Nephron progenitor cell (in vitro differentiated cells): ENCODE data around the gene EFHC2.

Experiments
- DNase-seq: peaks from one replicate; pipeline ENCODE4 v3.0.0; 2021
- H3K27ac Mint-ChIP-seq: 2 replicates; pipeline ENCODE4 v1.8.0; 2021; ENCODE audit warnings: mild to moderate bottlenecking, moderate library complexity, mixed read lengths
- H3K27me3 Mint-ChIP-seq: 2 replicates; pipeline ENCODE4 v1.8.0; 2021; ENCODE audit warnings: mild to moderate bottlenecking, low read depth, mixed read lengths; ENCODE audit not compliant: poor library complexity
- H3K36me3 Mint-ChIP-seq: 2 replicates; pipeline ENCODE4 v1.8.0; 2021; ENCODE audit warnings: low read depth, mixed read lengths
- H3K4me1 Mint-ChIP-seq: 2 replicates; pipeline ENCODE4 v1.8.0; 2021; ENCODE audit warnings: mixed read lengths
- H3K4me3 Mint-ChIP-seq: 2 replicates; pipeline ENCODE4 v1.8.0; 2021; ENCODE audit warnings: mild to moderate bottlenecking, moderate library complexity, mixed read lengths
- H3K9me3 Mint-ChIP-seq: 2 replicates; pipeline ENCODE4 v1.8.0; 2021; ENCODE audit warnings: mild to moderate bottlenecking, moderate library complexity, mixed read lengths
- CTCF ChIP-seq: fragments of 200-600 bp; sonication (generic); IDR thresholded peaks from 2 replicates; pipeline ENCODE4 v1.5.0; 2021; ENCODE audit warnings: antibody characterized with exemption

Gene EFHC2

GRCh38 chrX:44143061-44143602, 200.3 kb downstream of the EFHC2 start:
- H3K4me1 Mint-ChIP-seq = no peaks in the 10 kb centered on the region

GRCh38 chrX:44130189-44130588, 213.3 kb downstream of the EFHC2 start:
- DNase-seq = no peak
- no peak for TF ChIP-seq CTCF
- no peaks in the 10 kb centered on the region for H3K4me1 Mint-ChIP-seq
- no peaks in the 10 kb centered on the region for H3K36me3 Mint-ChIP-seq
- H3K4me3 Mint-ChIP-seq = no peak overlapping the region
- peaks cover 22% of the 10 kb centered on the region for H3K9me3 Mint-ChIP-seq
- H3K27ac Mint-ChIP-seq = no peak overlapping the region
- H3K27me3 Mint-ChIP-seq = peaks cover 3% of the 10 kb centered on the region

More at GRCh38 chrX:44143061-44143602, 200.3 kb downstream of the EFHC2 start:
- no peaks in the 10 kb centered on the region for H3K36me3 Mint-ChIP-seq
- peaks cover 44% of the 10 kb centered on the region for H3K9me3 Mint-ChIP-seq
- H3K27me3 Mint-ChIP-seq = peaks cover 4% of the 10 kb centered on the region
- no peak overlapping the region for H3K4me3 Mint-ChIP-seq
- H3K27ac Mint-ChIP-seq = no peak overlapping the region
- no peak for DNase-seq
- no peak for TF ChIP-seq CTCF

GRCh38 chrX:44113337-44113736, 230.1 kb downstream of the EFHC2 start:
- Mint-ChIP-seq H3K9me3 (peaks cover 39% of the 10 kb centered on the region), H3K36me3 (no peaks in the 10 kb centered on the region), H3K27me3 (no peaks in the 10 kb centered on the region), H3K4me3 (no peak overlapping the region), H3K27ac (no peak overlapping the region), H3K4me1 (no peaks in the 10 kb centered on the region)
- no peak for TF ChIP-seq CTCF
- DNase-seq = no peak

- TF ChIP-seq CTCF = no peak
- Mint-ChIP-seq H3K9me3 (peaks cover 59% of the 10 kb centered on the region), H3K27me3 (peaks cover 4% of the 10 kb centered on the region), H3K4me1 (no peaks in the 10 kb centered on the region), H3K4me3 (no peak overlapping the region), H3K27ac (no peak overlapping the region), H3K36me3 (no peaks in the 10 kb centered on the region)
- DNase-seq = no peak
These were observed 236.6 kb downstream of the EFHC2 start for GRCh38 chrX:44106864-44107263.

GRCh38 chrX:44105228-44105913, 238.1 kb downstream of the EFHC2 start:
- no peak for TF ChIP-seq CTCF
- Mint-ChIP-seq H3K9me3 (peaks cover 67% of the 10 kb centered on the region), H3K27me3 (peaks cover 4% of the 10 kb centered on the region), H3K4me1 (no peaks in the 10 kb centered on the region), H3K36me3 (no peaks in the 10 kb centered on the region), H3K4me3 (no peak overlapping the region), H3K27ac (no peak overlapping the region)
- DNase-seq = no peak

GRCh38 chrX:44104699-44105098, 238.8 kb downstream of the EFHC2 start:
- Mint-ChIP-seq H3K27ac (no peak overlapping the region), H3K27me3 (peaks cover 4% of the 10 kb centered on the region), H3K4me3 (no peak overlapping the region), H3K4me1 (no peaks in the 10 kb centered on the region), H3K36me3 (no peaks in the 10 kb centered on the region), H3K9me3 (peaks cover 67% of the 10 kb centered on the region)
- DNase-seq = no peak
- no peak for TF ChIP-seq CTCF
